Inflammatory macrophage (primary cell): ENCODE measurements around the gene B3GAT3.
A peak's percentile ranks its signal among the peaks of the same experiment; 100 is the strongest.
"Not testable (repeated sequence)": the region's sequence is repeated elsewhere in the genome, so short reads cannot be mapped to it uniquely, and the experiment has no call there.

Experiments used
- DNase-seq, 2 donors: peaks; one replicate each; pipeline ENCODE4 v3.0.0-alpha.2; 2020 to 2022

The B3GAT3 gene

GRCh38 chr11:62577046-62577714, 44.6 kb downstream of the B3GAT3 start:
- DNase-seq = peak; percentile 75 to 89

DNA sequence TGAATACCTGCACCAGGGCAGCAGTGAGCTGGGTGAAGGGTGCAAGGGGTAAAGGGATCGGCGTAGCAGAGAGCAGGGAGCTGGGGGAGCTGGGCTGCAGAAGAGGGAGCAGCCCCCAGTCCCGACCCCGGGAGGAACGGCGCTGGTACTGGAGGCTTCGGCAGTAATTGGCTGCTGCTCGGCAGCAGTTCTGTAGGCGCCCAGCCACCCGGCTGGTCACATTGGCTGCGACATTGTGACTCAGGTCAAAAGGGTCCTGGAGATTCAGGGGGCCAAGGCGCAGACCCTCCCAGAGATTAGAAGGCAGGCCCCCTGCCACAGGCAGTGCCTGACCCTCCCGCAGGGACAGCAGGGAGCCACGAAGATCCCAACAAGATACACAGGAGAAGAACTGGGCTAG, 45.9 kb downstream of the B3GAT3 start:
- DNase-seq = no peak

DNA sequence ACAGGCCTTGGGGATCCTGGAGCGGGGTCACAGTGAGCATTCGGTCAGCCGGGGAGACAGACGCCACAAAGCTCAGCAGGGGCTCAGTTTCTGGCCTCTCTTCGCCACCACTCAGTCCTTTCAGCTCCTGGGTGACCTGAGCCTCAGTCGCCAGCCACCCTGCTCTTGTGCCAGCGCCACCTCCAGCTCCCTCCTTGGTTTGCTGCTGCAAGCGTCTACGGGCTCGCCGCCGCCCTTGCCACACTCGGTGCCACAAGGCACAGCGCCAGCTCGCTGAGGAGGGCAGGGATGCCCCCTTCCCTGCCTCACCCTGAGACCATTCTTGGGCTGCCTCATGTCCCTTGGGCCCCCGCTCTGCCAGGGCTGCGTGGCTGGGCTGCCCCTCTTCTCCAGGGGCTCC, 46.6 kb downstream of the B3GAT3 start:
- DNase-seq = no peak

DNA sequence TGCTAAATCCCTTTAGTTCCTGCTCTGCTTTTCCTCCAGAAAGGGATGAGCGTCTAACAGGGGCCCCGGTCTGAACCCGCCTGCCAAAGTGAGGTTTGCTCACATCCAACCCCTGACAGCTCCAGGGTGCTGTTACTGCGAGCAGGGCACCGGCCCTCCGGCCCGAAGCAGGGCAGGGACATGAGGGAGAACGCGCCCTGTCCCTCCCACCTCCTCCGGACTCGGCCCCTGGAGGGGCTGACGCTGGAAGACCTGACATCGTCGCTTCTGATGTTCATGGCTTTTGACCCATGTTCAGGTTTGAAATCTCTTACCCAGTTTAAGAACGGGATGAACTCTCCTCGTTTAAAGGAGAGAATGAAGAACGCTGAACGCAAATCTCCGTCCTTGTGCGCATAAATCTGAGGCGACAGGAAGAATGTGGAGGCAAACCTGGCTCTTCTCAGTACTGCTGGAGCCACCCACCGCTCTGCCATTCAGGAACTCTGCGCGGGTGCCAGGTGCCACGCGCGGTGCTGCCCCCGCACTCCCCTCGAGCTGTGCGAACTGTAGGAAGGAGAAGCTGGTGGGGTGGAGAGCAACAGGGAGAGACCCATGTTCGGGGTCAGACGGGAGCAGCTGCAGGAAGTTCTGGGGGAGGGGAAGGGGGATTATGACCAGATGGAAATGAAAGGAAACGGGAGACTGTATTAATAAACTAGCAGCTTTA, 47.3 kb downstream of the B3GAT3 start:
- peak; percentile 17 to 66 for DNase-seq

- DNase-seq = peak; percentile 100
Measured at GRCh38 chr11:62573592-62574362, 48.0 kb downstream of the B3GAT3 start, which contains the start of gene EEF1G. Gene EEF1G (minus strand): TSS chr11:62573891. CDS start chr11:62573842, 49 bp downstream.

DNA sequence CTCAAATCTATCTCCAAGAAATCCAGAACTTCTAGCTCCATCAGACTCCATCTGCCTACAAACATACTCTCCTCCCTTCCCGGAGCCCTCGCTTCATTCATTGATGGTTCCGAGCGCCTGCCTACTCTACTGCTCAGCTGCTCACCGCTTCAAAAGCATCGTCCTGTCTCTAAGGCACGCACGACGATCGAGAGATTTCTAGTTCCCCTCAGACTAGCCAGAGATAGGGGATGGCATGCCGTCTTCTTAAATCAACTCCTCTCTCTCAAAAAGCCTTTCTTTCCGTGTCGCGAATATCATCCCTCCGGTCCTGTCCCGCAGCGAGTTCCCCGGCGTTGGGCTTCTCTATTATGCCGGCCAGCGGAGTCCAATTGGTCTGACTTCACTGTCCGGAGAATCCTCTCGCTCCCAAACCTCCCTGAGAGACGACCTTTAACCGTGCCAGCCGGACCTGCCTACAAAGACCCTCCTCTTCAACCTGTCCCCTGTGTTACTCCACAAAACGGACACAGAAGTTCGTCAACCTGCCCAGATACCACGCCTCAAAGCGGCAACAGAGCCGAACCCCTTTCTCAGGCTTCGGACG, 48.7 kb downstream of the B3GAT3 start:
- DNase-seq = peak; percentile 23 to 33

DNA sequence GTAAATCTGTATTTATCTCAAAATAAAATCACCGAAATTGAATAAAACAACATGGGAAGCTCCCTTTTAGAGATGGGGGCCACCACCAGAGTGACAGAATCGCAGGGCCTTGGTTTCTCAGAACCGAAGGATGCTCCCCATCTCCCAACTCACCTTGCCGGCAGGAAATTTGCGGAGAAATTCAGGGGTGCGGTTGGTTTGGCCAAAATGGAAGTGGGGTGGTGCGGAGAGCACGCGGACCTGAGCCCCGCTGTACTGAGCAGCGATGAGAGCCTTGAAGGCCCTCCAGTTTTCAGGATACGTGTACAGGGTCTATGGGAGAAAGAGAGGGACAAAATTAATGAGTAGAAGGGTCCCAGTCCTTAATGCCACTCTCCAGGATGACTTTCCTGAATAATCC, 49.4 kb downstream of the B3GAT3 start:
- DNase-seq = no peak

- DNase-seq = not testable (repeated sequence)
Measured at GRCh38 chr11:62571493-62571892, 50.3 kb downstream of the B3GAT3 start.

- not testable (repeated sequence) for DNase-seq
Measured at GRCh38 chr11:62570903-62571302, 50.9 kb downstream of the B3GAT3 start.

DNA sequence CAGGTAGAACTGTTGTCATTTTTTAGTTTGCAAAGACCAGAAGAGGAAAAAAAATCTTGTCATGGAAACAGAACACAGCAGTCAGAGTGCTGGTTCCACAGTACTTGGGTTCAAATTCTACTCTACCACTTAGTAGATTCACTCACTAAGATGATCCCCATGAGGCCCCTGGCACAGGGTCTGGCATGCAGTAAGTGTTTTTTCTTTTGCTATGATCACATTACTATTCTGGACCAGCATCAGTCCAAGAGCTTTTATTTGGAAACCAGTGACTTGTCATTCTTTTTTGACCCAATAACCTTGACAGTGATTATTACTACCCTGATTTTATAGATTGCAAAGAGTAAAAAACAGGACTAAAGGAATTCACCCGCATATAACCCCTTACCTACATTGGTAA, 52.2 kb downstream of the B3GAT3 start:
- no peak for DNase-seq

- DNase-seq = no peak
Measured at GRCh38 chr11:62567018-62567633, 54.7 kb downstream of the B3GAT3 start.

GRCh38 chr11:62566247-62566646, 55.5 kb downstream of the B3GAT3 start:
- DNase-seq = no peak
